Smooth muscle cell (in vitro differentiated cells): ENCODE results near the gene CUL4A. TPM values are rescaled to one million over a fixed set of nuclear protein-coding genes. Genes with fewer than 3 reads are reported as not detected.
"Not testable (repeated sequence)": the region's sequence is repeated elsewhere in the genome, so short reads cannot be mapped to it uniquely, and the experiment has no call there.

Source experiments
- DNase-seq: peaks from one replicate; lab custom pipeline; 2025; ENCODE audit not compliant: unreplicated experiment; lab: John Stamatoyannopoulos, UW
- H2AFZ ChIP-seq: fragments of 200-600 bp; sonication (generic); 2 replicates; pipeline ENCODE4 v1.6.0; 2016; ENCODE audit warnings: antibody characterized with exemption, low read depth, mild to moderate bottlenecking
- H3F3A ChIP-seq: fragments of 200-600 bp; sonication (generic); 2 replicates; pipeline ENCODE4 v1.6.0; 2017; ENCODE audit warnings: antibody characterized with exemption, low read depth
- H3K27ac ChIP-seq: fragments of 200-600 bp; sonication (generic); 2 replicates; pipeline ENCODE4 v1.5.1; 2016; ENCODE audit warnings: low read depth, mild to moderate bottlenecking
- H3K27me3 ChIP-seq: fragments of 200-600 bp; sonication (generic); 2 replicates; pipeline ENCODE4 v1.6.1; 2016; ENCODE audit warnings: low read depth, mild to moderate bottlenecking
- H3K36me3 ChIP-seq: fragments of 200-600 bp; sonication (generic); 2 replicates; pipeline ENCODE4 v1.5.1; 2016; ENCODE audit warnings: low read depth
- H3K4me1 ChIP-seq: fragments of 200-600 bp; sonication (generic); 2 replicates; pipeline ENCODE4 v1.5.1; 2016; ENCODE audit warnings: low read depth
- H3K4me2 ChIP-seq: fragments of 200-600 bp; sonication (generic); 2 replicates; pipeline ENCODE4 v1.6.0; 2016; ENCODE audit warnings: mild to moderate bottlenecking
- H3K4me3 ChIP-seq: fragments of 200-600 bp; sonication (generic); 2 replicates; pipeline ENCODE4 v1.5.1; 2016; ENCODE audit warnings: mild to moderate bottlenecking
- H3K79me2 ChIP-seq: fragments of 200-600 bp; sonication (generic); 2 replicates; pipeline ENCODE4 v1.6.0; 2016; ENCODE audit warnings: low read depth, mild to moderate bottlenecking
- H3K9ac ChIP-seq: fragments of 200-600 bp; sonication (generic); 2 replicates; pipeline ENCODE4 v1.6.0; 2016; ENCODE audit warnings: low read depth
- H3K9me3 ChIP-seq: fragments of 200-600 bp; sonication (generic); replicated peaks from 2 replicates; pipeline ENCODE4 v1.5.1; 2016; ENCODE audit warnings: low read depth
- H4K20me1 ChIP-seq: fragments of 200-600 bp; sonication (generic); 2 replicates; pipeline ENCODE4 v1.6.0; 2016; ENCODE audit warnings: low read depth
- WGBS: methylation state at CpG from one replicate; pipeline ENCODE4 v1.1.7; 2016; ENCODE audit warnings: low lambda C conversion rate; 5-methylcytosine and 5-hydroxymethylcytosine counted together
- polyA plus RNA-seq: library from polyadenylated mRNA; unstranded; fragments of >200 nt; fragmentation: Nextera tagmentation; extraction: Ambion mirVana; gene quantifications from 2 replicates; pipeline ENCODE4 v1.2.1, GENCODE V29; 2016
- total RNA-seq: library from RNA; depleted of rRNA; stranded (reverse); fragments of >200 nt; gene quantifications from 2 replicates; pipeline ENCODE4 v1.2.3, GENCODE V29; 2014
- TF ChIP-seq, protein P1 (sequence below): fragments of 200-600 bp; sonication (generic); IDR thresholded peaks from 2 replicates; pipeline ENCODE4 v1.5.1; 2017; ENCODE audit warnings: borderline replicate concordance, mild to moderate bottlenecking, antibody characterized with exemption; ENCODE audit not compliant: insufficient read depth, poor library complexity, severe bottlenecking

The CUL4A gene
- total and polyA plus RNA-seq, 2 experiments from 2014 or later: 40.3 to 62.7 TPM

DNA sequence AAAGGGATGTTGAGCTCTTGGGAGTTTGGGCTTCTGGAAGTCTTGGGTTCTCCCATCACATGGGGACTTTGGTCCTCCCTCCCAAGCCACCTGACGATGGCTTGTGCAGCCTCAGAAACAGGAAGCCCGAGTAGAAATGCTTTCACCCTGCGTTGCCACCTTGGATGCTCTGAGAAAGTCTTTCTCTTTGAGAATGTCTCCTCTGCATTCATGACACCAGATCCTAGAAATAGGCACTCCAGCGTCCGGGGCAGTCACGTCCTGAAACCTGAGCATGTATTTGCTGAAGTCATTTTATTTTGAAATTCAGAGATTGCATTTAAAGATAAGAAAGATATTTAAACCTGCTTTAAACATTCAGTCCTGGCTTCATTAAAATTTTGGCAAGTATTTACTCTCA is 34.4 kb downstream of the CUL4A start:
- Histone ChIP-seq H3K36me3 (peaks cover 19% of the 10 kb centered on the region), H2AFZ (no peak overlapping the region), H3K4me2 (no peak overlapping the region), H3K79me2 (no peaks in the 10 kb centered on the region), H3K4me3 (no peak overlapping the region), H3F3A (no peaks in the 10 kb centered on the region), H3K4me1 (no peaks in the 10 kb centered on the region), H4K20me1 (no peaks in the 10 kb centered on the region), H3K27me3 (no peaks in the 10 kb centered on the region), H3K9ac (no peak overlapping the region), H3K27ac (no peak overlapping the region), H3K9me3 (no peaks in the 10 kb centered on the region)
- 96% methylated on average over 6 of the region's 6 CpGs for WGBS
- TF ChIP-seq, protein P1, sequence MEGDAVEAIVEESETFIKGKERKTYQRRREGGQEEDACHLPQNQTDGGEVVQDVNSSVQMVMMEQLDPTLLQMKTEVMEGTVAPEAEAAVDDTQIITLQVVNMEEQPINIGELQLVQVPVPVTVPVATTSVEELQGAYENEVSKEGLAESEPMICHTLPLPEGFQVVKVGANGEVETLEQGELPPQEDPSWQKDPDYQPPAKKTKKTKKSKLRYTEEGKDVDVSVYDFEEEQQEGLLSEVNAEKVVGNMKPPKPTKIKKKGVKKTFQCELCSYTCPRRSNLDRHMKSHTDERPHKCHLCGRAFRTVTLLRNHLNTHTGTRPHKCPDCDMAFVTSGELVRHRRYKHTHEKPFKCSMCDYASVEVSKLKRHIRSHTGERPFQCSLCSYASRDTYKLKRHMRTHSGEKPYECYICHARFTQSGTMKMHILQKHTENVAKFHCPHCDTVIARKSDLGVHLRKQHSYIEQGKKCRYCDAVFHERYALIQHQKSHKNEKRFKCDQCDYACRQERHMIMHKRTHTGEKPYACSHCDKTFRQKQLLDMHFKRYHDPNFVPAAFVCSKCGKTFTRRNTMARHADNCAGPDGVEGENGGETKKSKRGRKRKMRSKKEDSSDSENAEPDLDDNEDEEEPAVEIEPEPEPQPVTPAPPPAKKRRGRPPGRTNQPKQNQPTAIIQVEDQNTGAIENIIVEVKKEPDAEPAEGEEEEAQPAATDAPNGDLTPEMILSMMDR: no peak
- DNase-seq: no peak

DNA sequence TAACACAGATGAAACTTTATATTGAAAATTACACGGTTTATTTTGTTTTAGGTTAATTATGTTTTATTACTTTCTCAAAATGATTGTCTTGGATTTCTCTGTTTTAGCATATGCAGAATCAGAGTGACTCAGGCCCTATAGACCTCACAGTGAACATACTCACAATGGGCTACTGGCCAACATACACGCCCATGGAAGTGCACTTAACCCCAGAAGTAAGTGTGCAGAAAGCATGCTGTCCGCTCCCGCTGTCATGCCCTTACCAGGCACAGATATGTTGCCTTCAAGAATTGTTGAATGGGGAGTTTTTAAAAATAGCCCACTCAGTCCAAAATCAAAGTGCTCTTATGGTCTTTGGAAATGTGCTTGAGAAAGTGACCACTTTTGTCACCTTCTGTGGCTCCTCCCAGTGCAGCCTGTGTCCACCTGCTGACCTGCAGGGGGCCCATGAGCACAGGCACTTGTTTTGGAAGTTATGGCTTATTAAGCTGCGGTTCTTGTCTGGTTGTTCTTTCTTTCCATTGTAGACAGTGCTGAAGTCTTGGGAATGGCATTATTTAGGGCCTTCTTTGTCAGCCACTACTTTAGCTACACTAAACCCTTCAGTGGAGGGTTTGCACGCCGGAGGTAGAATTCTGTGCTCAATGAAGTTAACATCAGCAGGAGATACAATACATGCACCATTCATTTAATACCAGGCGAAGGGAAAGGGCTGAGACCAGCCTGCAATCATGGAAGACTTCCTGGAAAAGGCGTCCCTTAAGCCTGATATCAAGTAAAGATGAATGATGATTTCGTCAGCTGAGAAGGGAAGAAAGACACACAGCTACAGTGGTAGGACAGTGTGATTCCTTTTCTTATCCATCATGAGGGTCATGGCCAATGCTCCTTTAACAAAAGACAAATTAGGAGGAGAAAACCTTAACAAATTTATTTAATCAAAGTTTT is 36.7 kb downstream of the CUL4A start:
- no peak overlapping the region for H2AFZ ChIP-seq
- no peak overlapping the region for H3K27ac ChIP-seq
- no peaks in the 10 kb centered on the region for H3K4me1 ChIP-seq
- no peak overlapping the region for H3K4me3 ChIP-seq
- TF ChIP-seq, protein P1: peak; percentile 35
- no peaks in the 10 kb centered on the region for H4K20me1 ChIP-seq
- no peaks in the 10 kb centered on the region for H3F3A ChIP-seq
- H3K9me3 ChIP-seq: no peaks in the 10 kb centered on the region
- H3K27me3 ChIP-seq: no peaks in the 10 kb centered on the region
- peaks cover 24% of the 10 kb centered on the region for H3K36me3 ChIP-seq
- WGBS: 79% methylated on average over 10 of the region's 10 CpGs
- no peaks in the 10 kb centered on the region for H3K79me2 ChIP-seq
- H3K9ac ChIP-seq: no peak overlapping the region
- DNase-seq: no peak
- no peak overlapping the region for H3K4me2 ChIP-seq

DNA sequence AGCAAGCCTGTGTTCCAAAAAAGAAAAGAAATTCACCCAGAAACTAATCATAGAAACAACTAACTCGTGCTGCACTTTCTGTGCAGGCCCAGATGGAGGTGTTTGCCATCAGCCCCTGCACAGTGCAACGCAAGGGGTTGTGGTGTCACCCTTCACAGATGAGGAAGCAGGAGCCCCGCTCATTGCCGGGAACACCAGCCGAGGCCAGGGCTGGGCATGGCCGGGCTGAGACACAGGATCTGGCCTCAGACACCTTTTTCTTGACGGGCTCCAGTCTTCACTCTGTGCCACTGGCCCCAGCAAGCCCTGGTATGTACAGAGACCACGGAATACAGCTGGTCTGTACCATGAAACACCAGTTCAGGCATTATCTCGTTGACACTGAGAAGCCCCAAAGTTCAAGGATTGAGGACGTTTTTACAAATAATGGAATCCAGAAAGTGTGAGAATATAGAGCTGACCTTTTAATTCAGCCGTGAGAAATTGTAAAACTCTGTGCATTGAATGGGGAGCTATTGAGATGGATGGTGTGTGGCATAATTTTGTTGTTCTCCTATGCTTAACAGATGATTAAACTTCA is 43.2 kb downstream of the CUL4A start:
- Histone ChIP-seq H3K36me3 (peaks cover 31% of the 10 kb centered on the region), H3K27ac (no peak overlapping the region), H3K79me2 (no peaks in the 10 kb centered on the region), H3F3A (no peaks in the 10 kb centered on the region), H3K4me1 (no peaks in the 10 kb centered on the region), H3K4me2 (no peak overlapping the region), H3K27me3 (no peaks in the 10 kb centered on the region), H4K20me1 (no peaks in the 10 kb centered on the region), H3K4me3 (no peak overlapping the region), H3K9me3 (no peaks in the 10 kb centered on the region), H3K9ac (no peak overlapping the region), H2AFZ (no peak overlapping the region)
- TF ChIP-seq, protein P1: no peak
- no peak for DNase-seq
- 92% methylated on average over 11 of the region's 11 CpGs for WGBS

DNA sequence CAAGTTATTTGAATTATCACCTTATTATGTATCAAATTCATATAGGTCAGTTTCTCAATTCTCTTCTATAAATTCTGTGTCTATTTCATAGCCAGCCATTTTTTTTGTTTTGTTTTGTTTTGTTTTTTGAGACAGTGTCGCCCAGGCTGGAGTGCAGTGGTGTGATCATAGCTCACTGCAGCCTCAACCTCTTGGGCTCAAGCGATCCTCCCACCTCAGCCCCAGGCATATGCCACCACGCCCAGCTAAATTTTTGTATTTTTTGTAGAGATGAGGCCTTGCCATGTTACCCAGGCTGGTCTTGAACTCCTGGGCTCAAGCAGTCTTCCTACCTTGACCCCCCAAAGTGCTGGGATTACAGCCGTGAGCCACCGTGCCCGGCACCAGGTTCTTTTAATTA is 48.5 kb downstream of the CUL4A start:
- H2AFZ ChIP-seq: not testable (repeated sequence)
- H3K36me3 ChIP-seq: peaks cover 43% of the 10 kb centered on the region
- 98% methylated on average over 6 of the region's 6 CpGs for WGBS

More for the DNA sequence above, 48.5 kb downstream of the CUL4A start:
- not testable (repeated sequence) for H3K9ac ChIP-seq, H3K79me2 ChIP-seq, H3K27ac ChIP-seq, H3K27me3 ChIP-seq, H3F3A ChIP-seq, H4K20me1 ChIP-seq, DNase-seq, H3K4me1 ChIP-seq, H3K9me3 ChIP-seq, H3K4me3 ChIP-seq, H3K4me2 ChIP-seq
